OCI-LY7 (cell line): ENCODE data around the gene NCOA7.

Source experiments
- EZH2phosphoT487 ChIP-seq: fragments of 200-600 bp; sonication (generic); IDR thresholded peaks from 2 replicates; pipeline ENCODE4 v1.6.1; 2018; ENCODE audit warnings: low read depth, borderline replicate concordance, mild to moderate bottlenecking, mixed run types, antibody characterized with exemption, low read length, moderate library complexity, mixed read lengths
- TF ChIP-seq, protein P1 (sequence below): fragments of 200-600 bp; sonication (generic); conservative IDR thresholded peaks from 2 replicates; pipeline ENCODE4 v1.5.1; 2014; ENCODE audit warnings: mild to moderate bottlenecking, antibody characterized with exemption, low read length, moderate library complexity, mixed read lengths

DNA sequence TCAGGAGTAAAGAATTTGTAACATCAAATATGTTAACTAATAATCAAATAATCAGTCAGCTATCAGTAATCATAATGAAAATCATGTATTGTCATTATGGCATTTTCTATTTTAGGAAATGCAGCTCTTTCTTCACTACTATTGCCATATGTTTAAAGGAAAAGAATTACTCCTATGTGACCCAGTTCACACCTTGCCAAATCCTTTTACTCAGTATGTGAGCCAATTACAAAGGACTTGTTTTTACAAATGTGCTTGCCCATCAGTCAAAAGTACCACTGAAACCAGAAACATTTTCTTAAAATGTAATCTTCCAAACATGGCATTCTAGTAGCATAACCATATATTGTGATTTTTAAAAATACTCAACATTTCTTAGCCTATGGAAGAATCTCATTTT is 63.6 kb downstream of the NCOA7 start:
- no peak for TF ChIP-seq EZH2phosphoT487
- TF ChIP-seq, protein P1, sequence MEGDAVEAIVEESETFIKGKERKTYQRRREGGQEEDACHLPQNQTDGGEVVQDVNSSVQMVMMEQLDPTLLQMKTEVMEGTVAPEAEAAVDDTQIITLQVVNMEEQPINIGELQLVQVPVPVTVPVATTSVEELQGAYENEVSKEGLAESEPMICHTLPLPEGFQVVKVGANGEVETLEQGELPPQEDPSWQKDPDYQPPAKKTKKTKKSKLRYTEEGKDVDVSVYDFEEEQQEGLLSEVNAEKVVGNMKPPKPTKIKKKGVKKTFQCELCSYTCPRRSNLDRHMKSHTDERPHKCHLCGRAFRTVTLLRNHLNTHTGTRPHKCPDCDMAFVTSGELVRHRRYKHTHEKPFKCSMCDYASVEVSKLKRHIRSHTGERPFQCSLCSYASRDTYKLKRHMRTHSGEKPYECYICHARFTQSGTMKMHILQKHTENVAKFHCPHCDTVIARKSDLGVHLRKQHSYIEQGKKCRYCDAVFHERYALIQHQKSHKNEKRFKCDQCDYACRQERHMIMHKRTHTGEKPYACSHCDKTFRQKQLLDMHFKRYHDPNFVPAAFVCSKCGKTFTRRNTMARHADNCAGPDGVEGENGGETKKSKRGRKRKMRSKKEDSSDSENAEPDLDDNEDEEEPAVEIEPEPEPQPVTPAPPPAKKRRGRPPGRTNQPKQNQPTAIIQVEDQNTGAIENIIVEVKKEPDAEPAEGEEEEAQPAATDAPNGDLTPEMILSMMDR, result no peak
